HT1080 (cell line): ENCODE measurements around the gene CACNA1C. TPM values are rescaled to one million over a fixed set of nuclear protein-coding genes. Genes with fewer than 3 reads are reported as not detected.
A peak's percentile ranks its signal among the peaks of the same experiment; 100 is the strongest.
"Not testable (repeated sequence)": the region's sequence is repeated elsewhere in the genome, so short reads cannot be mapped to it uniquely, and the experiment has no call there.

Source experiments
- DNase-seq: peaks from one replicate; pipeline ENCODE4 v3.0.0-alpha.2; 2015; ENCODE audit warnings: low read depth
- total RNA-seq: library from RNA; depleted of rRNA; stranded (reverse); fragments of >200 nt; shearing (Covaris generic); gene quantifications from 2 replicates; pipeline ENCODE4 v1.2.3, GENCODE V29; 2014

The CACNA1C gene
- total RNA-seq, 1 experiment from 2014 or later, result not detected

DNA sequence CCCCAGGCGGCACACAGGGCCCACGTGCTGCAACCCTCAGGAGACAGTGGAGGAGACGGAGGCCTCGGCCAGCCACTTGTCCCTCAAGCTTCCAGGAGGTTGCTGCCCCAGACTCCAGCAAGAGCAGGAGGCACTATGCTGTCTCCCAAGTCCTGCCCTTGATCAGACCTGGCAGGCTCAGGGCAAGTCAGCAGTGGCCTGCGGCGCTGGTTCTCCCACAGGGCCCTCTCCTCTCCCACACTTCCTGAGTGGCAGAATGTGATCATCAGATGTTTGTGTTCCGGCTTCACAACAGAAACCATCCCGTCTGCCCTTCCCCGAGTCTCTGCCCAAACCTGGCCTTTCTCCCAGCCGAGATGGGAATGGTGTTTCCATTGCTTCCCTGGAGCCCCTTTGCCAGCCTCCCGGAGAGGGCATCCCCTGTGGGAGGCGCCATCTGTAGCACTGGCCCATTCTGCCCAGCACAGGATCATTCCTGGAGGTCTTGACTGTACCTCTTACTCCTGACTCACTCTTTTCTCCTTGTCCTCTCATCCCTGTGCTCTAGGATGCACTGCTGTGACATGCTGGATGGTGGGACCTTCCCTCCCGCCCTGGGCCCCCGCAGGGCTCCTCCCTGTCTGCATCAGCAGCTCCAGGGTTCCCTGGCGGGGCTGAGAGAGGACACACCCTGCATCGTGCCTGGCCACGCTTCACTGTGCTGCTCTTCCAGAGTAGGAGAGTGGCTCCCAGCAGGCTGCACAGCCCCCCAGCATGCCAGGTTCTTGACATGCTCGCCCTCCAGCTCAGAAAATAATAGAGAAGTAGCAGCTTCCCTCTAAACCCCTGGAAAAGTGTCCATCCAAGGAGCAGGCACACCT, 627.3 kb downstream of the CACNA1C start:
- no peak for DNase-seq

DNA sequence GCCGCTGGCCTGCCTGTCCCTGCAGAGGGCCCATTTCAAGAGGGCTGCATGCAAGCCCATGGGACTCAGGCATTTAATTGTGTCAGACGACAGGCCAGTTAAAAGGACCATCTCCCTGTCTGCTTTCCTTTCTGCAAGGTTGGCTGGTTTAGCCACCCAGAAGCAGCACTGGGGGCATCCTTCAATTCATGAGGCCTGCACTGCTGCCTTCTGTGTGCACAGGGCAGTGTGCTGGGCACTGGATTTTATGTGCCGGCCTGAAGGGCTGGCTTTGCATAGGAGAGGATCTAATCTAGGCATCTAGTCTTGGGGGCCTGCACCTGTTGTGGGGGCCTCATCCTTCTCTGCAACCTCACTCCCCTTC, 627.9 kb downstream of the CACNA1C start:
- DNase-seq, result no peak

DNA sequence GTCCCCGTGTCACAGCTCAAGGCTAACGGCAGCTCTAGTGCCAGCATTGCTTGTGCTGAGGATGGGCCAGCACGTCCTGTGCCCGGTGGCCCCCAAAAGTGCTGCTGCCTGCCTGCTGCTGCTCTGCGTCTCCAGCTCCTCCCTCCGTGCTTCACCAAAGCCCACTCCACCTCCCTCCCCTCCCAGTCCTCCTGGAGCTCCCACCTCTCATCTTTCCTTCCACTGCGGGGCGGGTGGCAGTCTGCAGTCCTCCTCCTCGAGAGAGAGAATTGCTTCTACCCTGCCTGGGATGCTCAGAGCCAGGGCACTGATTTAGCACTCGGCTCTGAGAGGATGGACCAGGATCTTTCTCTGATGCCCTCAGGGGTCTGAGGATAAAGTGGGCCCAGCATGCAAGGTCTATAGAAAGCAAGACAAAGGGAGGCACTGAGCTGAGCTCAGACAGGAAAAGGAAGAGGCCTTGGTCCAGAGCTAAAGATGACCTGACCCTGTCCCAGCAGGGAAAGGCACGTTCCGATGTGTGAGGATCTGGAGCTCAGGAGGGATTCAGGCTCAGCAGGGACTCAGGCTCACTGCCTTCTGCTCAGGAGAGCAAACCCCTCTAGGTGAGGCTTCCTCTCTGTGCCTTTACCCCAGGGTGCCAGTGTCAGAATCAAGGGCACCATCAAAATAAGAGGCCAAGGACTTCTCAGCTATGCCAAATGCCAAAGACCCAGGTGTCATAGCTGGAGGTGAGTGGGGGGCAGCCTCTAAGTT, 628.8 kb downstream of the CACNA1C start:
- no peak for DNase-seq

DNA sequence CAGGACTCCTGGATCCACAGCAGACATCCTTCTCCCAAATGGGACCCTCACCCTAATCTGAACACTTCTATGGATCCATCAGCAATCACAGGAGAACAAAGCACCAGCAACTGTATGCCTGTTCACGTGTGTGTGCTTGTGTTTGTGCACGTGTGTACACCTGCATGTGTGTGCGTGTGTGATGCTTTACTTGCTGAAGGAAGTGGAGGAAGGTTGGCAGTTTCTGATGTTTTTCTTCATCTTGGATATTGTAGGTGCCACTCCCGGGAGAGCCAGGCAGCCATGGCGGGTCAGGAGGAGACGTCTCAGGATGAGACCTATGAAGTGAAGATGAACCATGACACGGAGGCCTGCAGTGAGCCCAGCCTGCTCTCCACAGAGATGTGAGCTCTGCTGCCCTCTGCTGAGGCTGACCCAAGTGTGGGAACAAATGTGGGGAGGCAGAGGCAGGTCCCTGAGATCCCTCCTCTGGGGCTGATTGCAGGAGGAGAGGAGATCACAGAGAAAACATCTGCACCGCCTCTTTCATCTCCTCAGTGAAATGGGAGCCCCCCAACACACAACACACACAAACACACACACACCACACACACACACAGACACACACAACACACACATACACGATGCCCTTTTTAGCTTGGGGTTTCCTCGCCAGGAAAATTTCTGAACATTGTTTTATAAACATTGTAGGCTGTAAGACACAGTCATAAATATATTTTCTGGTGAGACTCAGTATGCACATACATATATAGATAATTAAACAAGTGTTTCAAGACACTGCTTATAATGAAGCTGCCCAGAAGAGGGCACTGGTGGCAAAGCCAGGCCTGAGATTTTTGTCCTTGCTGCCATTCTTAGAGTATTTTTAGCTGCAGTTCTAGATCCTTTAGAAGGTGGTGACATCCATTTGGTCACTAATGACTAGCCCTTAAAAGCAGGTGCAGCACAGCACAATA, 629.8 kb downstream of the CACNA1C start:
- peak; percentile 54 for DNase-seq

DNA sequence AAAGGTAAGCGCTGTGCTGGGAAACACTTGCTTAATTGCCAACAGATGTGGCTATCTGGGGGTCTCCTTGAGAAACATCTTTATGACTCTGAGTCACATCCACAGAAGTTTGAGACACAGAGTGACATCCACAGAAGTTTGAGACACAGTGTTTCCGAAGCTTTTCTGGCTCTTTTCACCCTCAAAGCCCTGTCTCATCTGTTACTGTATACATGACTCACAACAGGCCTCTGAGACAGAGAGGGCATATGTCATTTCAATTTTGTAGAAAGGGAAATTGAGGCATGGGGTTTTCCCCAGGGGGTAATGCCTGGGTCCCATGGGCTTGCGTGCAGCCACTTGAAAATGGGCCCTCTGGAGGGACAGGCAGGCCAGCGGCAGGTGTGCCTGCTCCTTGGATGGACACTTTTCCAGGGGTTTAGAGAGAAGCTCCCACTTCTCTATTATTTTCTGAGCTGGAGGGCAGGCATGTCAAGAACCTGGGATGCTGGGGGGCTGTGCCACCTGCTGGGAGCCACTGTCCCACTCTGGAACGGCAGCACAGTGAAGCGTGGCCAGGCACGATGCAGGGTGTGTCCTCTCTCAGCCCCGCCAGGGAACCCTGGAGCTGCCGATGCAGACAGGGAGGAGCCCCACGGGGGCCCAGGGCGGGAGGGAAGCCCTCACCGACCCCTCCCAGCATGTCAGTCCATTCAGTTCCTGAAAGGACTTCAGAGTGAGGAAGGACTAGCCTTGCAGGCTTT, 630.7 kb downstream of the CACNA1C start:
- no peak for DNase-seq

DNA sequence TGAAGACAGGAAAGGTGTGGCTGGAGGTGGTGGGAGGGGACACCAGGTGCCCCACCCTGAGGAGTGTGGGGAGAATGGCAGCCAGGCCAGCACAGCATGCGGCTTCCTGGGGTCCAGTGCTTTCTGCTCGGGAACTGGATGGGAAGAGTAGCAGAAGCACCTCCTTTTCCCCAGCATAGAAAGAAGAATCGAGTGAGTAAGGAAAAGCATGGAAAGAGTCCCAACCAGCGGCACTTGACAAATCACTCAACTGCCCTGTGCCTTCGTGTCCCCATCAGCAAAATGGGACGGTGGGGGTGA, 631.2 kb downstream of the CACNA1C start:
- DNase-seq, result not testable (repeated sequence)

DNA sequence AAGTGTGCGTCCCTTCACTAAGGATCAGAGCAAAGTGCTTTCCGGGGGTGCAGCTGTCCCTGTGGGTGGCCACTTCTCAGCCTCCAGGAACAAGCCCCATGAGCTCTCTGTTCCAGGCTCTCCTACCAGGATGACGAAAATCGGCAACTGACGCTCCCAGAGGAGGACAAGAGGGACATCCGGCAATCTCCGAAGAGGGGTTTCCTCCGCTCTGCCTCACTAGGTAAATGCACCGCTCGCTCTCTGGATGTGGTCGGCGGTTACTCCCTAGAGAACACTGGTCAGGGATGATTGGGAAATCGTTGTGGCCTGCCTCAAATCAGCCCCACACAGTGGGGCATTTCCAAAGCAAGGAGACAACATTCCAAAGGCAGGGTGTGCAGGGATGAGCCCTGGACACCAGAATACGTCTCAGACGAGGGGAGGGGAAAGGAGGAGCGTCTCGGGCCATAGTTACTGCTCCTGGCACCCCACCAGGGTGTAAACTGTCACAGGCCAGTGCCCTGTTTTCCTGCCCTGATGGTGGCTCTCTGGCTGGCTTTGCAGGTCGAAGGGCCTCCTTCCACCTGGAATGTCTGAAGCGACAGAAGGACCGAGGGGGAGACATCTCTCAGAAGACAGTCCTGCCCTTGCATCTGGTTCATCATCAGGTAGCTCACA, 633.0 kb downstream of the CACNA1C start:
- not testable (repeated sequence) for DNase-seq

DNA sequence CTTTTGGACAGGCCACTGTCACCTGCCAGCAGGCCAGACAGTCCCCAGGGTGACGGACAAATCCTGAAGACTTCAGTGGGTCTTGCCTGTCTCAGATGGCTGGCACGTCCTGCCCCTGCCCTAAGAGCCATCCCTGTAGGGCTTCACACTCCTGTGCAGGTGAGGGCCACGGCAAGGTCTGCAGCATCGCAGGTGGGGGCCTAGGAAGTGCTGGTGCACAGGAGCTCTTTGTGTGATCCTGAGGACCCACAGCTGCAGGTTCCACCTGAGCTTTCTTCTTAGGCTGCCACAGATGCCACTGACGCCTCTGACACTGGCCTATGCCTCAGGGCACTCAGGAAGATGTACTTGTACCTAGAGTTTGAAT, 633.5 kb downstream of the CACNA1C start:
- no peak for DNase-seq

DNA sequence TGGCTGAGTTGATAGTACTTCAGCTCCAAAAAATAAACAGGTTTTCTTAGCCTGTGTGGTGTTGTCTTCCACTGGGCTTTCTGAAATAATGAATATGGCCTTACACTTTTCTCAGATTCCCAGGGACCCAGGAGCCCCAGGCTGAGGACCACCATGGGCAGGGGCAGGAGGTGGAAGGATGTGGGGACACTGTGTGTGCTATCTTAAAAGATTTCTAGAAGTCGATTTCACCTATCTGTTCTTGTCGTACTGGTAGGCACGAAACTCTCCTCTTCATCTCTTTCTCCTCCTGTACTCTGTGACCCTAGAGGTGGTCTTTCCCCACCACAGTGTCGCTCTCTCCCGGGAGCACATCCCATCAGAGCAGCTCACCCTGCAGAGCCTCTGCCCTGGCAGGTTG, 634.3 kb downstream of the CACNA1C start:
- DNase-seq, result no peak

DNA sequence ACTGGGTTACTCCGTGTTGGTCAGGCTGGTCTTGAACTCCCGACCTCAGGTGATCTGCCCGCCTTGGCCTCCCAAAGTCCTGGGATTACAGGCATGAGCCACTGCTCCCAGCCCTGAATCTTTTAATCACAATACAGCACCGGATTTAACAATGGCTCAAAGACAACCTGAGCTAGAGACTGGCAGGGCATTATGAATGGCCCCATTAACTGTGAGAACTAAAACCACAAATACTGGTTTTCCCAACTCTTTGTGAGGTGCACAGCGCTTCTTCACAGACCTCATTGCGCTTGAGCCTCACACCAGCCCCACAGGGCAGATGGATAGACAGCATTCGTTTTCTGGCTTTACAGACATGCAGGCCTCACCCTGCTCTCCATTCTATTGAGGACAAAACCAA, 634.9 kb downstream of the CACNA1C start:
- no peak for DNase-seq

DNA sequence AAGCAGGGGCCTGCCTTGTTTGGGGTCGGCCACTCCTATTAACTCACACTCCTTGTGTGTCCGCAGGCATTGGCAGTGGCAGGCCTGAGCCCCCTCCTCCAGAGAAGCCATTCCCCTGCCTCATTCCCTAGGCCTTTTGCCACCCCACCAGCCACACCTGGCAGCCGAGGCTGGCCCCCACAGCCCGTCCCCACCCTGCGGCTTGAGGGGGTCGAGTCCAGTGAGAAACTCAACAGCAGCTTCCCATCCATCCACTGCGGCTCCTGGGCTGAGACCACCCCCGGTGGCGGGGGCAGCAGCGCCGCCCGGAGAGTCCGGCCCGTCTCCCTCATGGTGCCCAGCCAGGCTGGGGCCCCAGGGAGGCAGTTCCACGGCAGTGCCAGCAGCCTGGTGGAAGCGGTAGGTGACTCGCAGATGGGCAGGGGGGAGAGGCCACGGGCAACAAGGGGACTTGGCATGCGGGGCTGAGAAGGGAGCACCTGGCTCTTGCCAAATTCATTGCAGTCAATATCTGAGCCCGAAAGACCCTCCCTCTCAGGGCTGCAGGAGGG, 635.7 kb downstream of the CACNA1C start:
- DNase-seq, result no peak

DNA sequence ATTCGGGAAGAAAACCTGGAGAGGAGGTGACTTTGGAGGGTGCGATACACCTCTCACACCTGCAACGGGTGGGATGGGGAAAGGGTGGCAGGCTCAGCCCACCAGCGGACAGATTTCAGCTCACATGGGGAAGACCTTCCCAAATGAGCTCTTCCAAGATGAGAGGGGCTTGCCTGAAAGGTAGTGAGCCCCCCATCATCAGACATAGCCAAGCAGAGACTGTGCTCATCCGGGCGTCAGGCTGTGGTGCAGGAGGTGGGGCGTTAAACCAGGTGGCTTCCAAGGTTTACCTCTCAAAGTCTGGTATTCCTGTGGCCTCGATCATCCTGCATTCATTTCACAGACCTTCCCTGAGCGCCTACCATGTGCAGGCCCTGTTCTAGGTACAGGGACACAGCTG, 636.6 kb downstream of the CACNA1C start:
- DNase-seq, result no peak

DNA sequence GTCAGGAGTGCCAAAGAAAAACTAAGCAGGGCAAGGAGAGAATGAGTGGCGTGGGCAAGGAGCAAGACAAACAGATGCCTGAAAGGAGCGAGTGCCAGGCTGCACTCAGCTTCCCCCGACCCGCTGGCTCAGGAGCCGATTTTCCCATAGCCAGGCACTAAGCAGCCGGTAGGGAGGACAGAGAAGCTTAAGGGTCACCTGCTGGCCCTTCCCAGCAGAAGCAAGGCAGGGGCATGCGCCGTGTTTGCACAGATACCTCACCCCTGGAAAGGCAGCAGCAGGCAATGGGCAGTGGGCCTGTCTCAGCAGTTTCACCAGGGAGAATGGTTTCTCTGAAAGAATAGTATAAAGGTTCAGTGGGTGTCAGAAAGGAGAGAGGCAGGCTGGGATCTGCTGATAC, 637.1 kb downstream of the CACNA1C start:
- no peak for DNase-seq

DNA sequence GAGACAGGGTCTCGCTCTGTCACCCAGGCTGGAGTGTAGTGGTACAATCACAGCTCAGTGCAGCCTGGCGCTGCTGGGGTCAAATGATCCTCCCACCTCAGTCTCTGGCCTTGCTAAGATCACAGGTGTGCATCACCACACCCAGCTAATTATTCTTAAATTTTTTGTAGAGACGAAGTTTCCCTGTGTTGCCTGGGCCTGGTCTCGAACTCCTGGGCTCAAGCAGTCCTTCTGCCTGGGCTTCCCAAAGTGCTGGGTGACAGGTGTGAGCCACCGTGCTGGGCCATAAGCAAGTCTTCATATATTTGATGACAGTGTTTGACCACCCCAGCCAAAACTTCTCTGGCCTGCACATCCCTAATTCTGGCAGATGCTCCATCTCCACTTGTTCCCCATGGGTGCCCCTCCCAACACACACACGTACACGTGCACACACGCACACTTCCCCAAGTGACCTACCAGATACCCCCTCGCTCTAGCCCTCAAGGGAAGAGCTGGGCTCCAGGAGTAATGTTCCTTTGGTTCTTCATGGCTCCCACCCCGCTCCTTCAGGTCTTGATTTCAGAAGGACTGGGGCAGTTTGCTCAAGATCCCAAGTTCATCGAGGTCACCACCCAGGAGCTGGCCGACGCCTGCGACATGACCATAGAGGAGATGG, 637.7 kb downstream of the CACNA1C start:
- DNase-seq, result no peak

DNA sequence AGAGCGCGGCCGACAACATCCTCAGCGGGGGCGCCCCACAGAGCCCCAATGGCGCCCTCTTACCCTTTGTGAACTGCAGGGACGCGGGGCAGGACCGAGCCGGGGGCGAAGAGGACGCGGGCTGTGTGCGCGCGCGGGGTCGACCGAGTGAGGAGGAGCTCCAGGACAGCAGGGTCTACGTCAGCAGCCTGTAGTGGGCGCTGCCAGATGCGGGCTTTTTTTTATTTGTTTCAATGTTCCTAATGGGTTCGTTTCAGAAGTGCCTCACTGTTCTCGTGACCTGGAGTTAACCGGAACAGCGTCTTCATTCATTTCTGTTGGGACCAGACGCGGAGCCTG, 638.2 kb downstream of the CACNA1C start:
- DNase-seq, result no peak

DNA sequence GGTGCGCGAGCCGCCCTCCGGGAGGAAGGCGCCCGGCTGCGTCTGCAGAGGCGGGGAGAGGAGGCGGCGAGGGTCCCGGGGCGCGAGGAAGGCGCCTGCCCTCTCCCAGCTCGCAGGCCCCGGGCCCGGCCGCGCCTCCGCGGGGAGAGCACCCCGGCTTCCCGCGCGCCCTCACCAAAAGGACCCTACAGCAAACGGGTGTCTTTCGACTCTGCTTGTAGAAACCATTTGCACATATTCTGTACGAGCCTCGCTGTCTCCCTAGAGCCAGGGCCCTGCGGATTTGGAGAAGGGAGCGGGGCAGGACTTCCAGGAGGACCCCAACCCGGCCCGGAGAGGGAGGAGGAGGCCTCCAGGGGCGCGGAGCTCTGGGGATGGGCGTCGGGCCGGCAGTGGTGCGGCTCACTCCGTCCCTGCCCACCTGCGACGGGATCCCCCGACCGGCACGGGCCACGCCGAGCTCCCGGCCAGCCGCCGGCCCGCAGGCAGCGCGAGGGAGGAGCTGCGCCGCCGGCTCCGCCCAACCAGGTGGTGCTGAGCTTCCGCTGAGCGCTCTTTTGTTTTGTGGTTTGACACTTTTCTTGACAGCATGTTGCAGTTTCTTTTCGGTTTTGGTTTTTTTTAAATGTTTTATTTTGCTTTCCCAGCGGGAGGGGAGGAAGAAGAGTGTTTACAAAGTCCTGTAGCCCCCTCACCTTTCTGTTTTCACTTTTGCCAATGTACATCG, 638.7 kb downstream of the CACNA1C start:
- no peak for DNase-seq

DNA sequence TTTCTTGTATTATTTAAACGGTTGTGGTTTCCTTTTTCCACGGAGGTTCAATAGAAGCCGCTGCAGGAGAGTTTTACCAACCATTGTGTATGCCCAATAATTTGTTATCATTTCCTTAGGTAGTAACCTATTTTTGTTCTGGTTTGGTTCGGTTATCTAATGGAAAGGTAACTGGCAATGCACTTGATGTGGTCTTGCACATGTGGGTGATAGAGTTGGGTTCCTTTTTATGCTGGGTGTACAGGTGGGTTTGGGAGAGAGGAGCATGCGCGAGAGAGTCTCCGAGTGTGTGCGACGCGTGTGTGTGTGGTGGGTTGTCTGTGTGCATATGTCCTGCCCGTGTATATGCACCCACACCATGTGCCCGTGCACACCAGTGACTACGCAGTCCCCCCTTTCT, 639.3 kb downstream of the CACNA1C start:
- DNase-seq, result no peak

DNA sequence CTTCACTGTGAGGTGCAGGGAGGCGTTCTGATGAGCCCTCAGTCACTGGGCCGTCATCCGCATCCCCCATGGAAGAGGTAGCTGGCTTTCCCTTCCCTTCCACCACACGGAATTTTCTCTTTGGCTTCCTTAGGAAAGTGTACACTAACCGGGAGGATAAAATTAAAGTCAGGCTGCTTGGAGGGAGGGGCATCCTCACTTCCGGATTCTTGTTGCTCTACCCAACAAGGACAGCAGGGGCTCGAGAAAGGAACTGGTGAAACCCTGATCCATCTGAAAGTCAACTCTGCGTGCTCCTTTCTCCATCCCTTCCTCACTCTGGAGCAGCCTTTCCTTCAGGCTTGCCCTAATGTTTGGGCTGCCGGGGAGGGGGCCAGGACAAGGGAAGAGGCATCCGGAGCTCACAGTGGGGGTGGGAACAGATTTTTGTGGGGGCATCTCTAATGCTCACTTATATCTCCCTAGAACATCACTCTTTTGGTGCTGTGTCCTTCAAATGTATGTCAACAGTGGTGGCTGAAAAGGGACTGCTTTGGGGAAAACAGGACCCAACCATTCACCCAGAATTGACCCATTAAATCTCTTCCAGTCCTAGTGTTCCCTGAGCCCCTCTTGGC, 640.6 kb downstream of the CACNA1C start:
- no peak for DNase-seq
